ENCODE results near the gene URGCP.
"Not testable (repeated sequence)": the region's sequence is repeated elsewhere in the genome, so short reads cannot be mapped to it uniquely, and the experiment has no call there.

The URGCP gene

GRCh38 chr7:43870316-43870715 is 36.1 kb downstream of the URGCP start:
- DNase-seq: no peak

- DNase-seq: peak; percentile 27
These were observed 36.5 kb downstream of the URGCP start for GRCh38 chr7:43869867-43870240.

GRCh38 chr7:43869006-43869866 is 37.2 kb downstream of the URGCP start, which contains the start of gene MRPS24:
TSS of gene MRPS24 (minus strand) at chr7:43869517. CDS start at chr7:43869495, 22 bp downstream.
- DNase-seq: peak; percentile 95

GRCh38 chr7:43868681-43869005 is 37.8 kb downstream of the URGCP start:
- DNase-seq: peak; percentile 8

GRCh38 chr7:43868181-43868580 is 38.2 kb downstream of the URGCP start:
- DNase-seq: no peak

GRCh38 chr7:43865277-43865676 is 41.1 kb downstream of the URGCP start:
- no peak for DNase-seq

- no peak for DNase-seq
These were observed 42.3 kb downstream of the URGCP start for GRCh38 chr7:43864126-43864525.

GRCh38 chr7:43856996-43857395 is 49.4 kb downstream of the URGCP start:
- DNase-seq: no peak

GRCh38 chr7:43856316-43856715 is 50.1 kb downstream of the URGCP start:
- no peak for DNase-seq

GRCh38 chr7:43855176-43855575 is 51.2 kb downstream of the URGCP start:
- DNase-seq: no peak

- DNase-seq: no peak
These were observed 54.6 kb downstream of the URGCP start for GRCh38 chr7:43851805-43852204.

- DNase-seq: no peak
These were observed 55.9 kb downstream of the URGCP start for GRCh38 chr7:43850348-43851116.

- no peak for DNase-seq
These were observed 57.3 kb downstream of the URGCP start for GRCh38 chr7:43849047-43849446.

GRCh38 chr7:43847496-43847895 is 58.9 kb downstream of the URGCP start:
- no peak for DNase-seq

- DNase-seq: no peak
These were observed 61.7 kb downstream of the URGCP start for GRCh38 chr7:43844662-43845061.

GRCh38 chr7:43844257-43844656 is 62.1 kb downstream of the URGCP start:
- no peak for DNase-seq

GRCh38 chr7:43843296-43843695 is 63.1 kb downstream of the URGCP start:
- DNase-seq: no peak

- DNase-seq: no peak
These were observed 68.2 kb downstream of the URGCP start for GRCh38 chr7:43838201-43838658.

GRCh38 chr7:43834463-43835251 is 71.7 kb downstream of the URGCP start:
- DNase-seq: peak; percentile 76

GRCh38 chr7:43830917-43831316 is 75.5 kb downstream of the URGCP start:
- not testable (repeated sequence) for DNase-seq

All from CD4-positive, alpha-beta T cell treated with Interleukin-10 for 1 hour (primary cell).